Progenitor cell of endocrine pancreas (in vitro differentiated cells): ENCODE results near the gene BCAR3. TPM values are rescaled to one million over a fixed set of nuclear protein-coding genes. Genes with fewer than 3 reads are reported as not detected.
A peak's percentile ranks its signal among the peaks of the same experiment; 100 is the strongest.

ENCODE experiments used
- DNase-seq: peaks from one replicate; pipeline ENCODE4 v3.0.0; 2021; ENCODE audit warnings: low spot score; ENCODE audit not compliant: unreplicated experiment
- H3K27ac Mint-ChIP-seq: 2 replicates; pipeline ENCODE4 v1.8.0; 2021; ENCODE audit warnings: mild to moderate bottlenecking, moderate library complexity, mixed read lengths
- H3K27me3 Mint-ChIP-seq: 2 replicates; pipeline ENCODE4 v1.8.0; 2021; ENCODE audit warnings: mixed read lengths
- H3K36me3 Mint-ChIP-seq: 2 replicates; pipeline ENCODE4 v1.8.0; 2022; ENCODE audit warnings: mixed read lengths; ENCODE audit not compliant: insufficient read depth
- H3K4me1 Mint-ChIP-seq: 2 replicates; pipeline ENCODE4 v1.8.0; 2021; ENCODE audit warnings: low read depth, mixed read lengths
- H3K4me3 Mint-ChIP-seq: 2 replicates; pipeline ENCODE4 v1.8.0; 2021; ENCODE audit warnings: low read depth, mild to moderate bottlenecking, moderate library complexity, mixed read lengths
- H3K9me3 Mint-ChIP-seq: 2 replicates; pipeline ENCODE4 v1.8.0; 2021; ENCODE audit warnings: low read depth, mixed read lengths
- total RNA-seq: library from RNA; stranded (reverse); gene quantifications from 2 replicates; pipeline ENCODE4 v1.2.1, GENCODE V29; 2021
- TF ChIP-seq, protein P1 (sequence below): fragments of 200-600 bp; sonication (generic); IDR thresholded peaks from one replicate; pipeline ENCODE4 v1.5.0; 2021; ENCODE audit warnings: antibody characterized with exemption, mild to moderate bottlenecking; ENCODE audit not compliant: unreplicated experiment

Gene BCAR3
- total RNA-seq, 1 donor from 2014 or later: 7.1 TPM

DNA sequence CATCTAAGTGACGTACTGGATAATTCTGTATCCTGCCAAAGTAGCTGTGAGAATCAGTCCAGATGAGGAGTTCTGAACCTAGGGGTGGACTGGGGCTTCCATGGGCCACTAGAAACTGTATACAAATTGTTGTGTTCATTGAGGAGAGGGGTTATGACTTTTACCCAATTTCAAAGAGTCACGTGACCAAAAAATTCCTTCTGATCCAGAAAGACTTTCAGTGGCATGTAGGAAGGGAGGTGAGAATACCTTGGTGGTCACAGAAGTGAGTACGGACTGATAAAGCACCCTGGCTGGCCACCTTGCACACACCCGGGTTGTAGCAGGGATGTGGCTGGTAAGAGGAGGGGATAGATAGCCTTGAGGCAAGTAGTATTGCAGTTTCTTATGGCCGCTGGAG is 60.4 kb downstream of the BCAR3 start:
- no peak for DNase-seq
- Mint-ChIP-seq H3K36me3 (no peaks in the 10 kb centered on the region), H3K27me3 (no peaks in the 10 kb centered on the region), H3K9me3 (no peaks in the 10 kb centered on the region), H3K4me1 (peaks cover 36% of the 10 kb centered on the region), H3K4me3 (no peak overlapping the region), H3K27ac (no peak overlapping the region)
- TF ChIP-seq, protein P1, sequence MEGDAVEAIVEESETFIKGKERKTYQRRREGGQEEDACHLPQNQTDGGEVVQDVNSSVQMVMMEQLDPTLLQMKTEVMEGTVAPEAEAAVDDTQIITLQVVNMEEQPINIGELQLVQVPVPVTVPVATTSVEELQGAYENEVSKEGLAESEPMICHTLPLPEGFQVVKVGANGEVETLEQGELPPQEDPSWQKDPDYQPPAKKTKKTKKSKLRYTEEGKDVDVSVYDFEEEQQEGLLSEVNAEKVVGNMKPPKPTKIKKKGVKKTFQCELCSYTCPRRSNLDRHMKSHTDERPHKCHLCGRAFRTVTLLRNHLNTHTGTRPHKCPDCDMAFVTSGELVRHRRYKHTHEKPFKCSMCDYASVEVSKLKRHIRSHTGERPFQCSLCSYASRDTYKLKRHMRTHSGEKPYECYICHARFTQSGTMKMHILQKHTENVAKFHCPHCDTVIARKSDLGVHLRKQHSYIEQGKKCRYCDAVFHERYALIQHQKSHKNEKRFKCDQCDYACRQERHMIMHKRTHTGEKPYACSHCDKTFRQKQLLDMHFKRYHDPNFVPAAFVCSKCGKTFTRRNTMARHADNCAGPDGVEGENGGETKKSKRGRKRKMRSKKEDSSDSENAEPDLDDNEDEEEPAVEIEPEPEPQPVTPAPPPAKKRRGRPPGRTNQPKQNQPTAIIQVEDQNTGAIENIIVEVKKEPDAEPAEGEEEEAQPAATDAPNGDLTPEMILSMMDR: no peak

DNA sequence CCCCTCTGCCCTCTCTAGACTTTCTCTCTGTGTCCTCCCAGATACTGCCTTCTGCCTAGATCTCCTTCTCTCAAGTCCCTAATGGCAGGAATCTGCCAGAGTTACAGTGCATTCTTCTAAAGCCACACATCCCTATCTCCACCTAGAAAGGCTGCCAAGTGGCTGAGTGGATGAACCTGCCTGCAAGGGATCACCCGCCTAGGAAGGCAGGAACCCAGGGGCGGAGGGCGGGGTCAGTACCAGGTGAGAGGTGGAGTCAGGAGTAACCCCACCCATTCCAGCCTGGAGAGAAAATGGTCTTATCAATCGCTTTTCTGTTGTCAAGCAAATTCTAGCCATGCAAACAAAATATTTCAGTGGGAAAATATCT is 60.8 kb downstream of the BCAR3 start:
- H3K27ac Mint-ChIP-seq: no peak overlapping the region
- TF ChIP-seq, protein P1: no peak
- H3K27me3 Mint-ChIP-seq: no peaks in the 10 kb centered on the region
- no peaks in the 10 kb centered on the region for H3K36me3 Mint-ChIP-seq
- H3K4me3 Mint-ChIP-seq: no peak overlapping the region
- H3K4me1 Mint-ChIP-seq: peaks cover 40% of the 10 kb centered on the region
- no peak for DNase-seq
- H3K9me3 Mint-ChIP-seq: no peaks in the 10 kb centered on the region

- Mint-ChIP-seq H3K36me3 (no peaks in the 10 kb centered on the region), H3K9me3 (no peaks in the 10 kb centered on the region), H3K4me3 (no peak overlapping the region), H3K27ac (no peak overlapping the region), H3K27me3 (no peaks in the 10 kb centered on the region), H3K4me1 (peaks cover 45% of the 10 kb centered on the region)
- TF ChIP-seq, protein P1: no peak
- DNase-seq: no peak
Observed at GRCh38 chr1:93620172-93620840, 61.3 kb downstream of the BCAR3 start.

DNA sequence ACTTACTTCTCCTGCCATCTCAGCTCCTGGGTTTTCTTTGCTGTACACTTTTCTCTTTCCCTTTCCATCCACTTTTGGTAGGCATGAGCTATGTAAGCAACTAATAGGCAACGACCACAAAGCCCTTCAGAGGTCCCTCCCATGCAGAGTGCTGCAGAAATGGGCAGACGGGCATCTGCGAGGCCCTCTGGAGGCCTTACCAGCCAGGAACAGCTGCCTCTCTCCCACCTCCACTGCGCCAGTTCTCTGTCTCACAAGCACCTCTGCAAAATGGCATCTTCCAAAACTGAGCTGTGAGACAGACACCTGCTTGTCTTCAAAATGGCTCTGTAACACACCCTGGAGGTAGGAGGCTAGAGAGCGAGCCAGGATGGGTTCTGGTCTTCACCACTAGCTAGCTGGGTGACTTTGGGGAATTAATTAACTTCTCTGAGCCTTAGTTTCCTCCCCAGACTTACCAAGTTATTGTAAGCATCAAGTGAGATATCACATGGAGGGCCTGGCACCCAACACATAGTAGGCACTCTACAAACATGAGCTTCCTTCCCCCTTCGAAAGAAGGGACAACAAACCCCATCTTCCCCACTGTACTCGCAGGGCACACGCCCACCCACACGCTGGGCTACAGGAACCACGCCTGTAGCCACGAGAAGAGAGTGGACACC is 62.0 kb downstream of the BCAR3 start:
- Mint-ChIP-seq H3K4me1 (peaks cover 47% of the 10 kb centered on the region), H3K9me3 (no peaks in the 10 kb centered on the region), H3K27ac (peak overlapping the region; percentile 83), H3K4me3 (no peak overlapping the region), H3K36me3 (no peaks in the 10 kb centered on the region), H3K27me3 (no peaks in the 10 kb centered on the region)
- TF ChIP-seq, protein P1: no peak
- DNase-seq: no peak

DNA sequence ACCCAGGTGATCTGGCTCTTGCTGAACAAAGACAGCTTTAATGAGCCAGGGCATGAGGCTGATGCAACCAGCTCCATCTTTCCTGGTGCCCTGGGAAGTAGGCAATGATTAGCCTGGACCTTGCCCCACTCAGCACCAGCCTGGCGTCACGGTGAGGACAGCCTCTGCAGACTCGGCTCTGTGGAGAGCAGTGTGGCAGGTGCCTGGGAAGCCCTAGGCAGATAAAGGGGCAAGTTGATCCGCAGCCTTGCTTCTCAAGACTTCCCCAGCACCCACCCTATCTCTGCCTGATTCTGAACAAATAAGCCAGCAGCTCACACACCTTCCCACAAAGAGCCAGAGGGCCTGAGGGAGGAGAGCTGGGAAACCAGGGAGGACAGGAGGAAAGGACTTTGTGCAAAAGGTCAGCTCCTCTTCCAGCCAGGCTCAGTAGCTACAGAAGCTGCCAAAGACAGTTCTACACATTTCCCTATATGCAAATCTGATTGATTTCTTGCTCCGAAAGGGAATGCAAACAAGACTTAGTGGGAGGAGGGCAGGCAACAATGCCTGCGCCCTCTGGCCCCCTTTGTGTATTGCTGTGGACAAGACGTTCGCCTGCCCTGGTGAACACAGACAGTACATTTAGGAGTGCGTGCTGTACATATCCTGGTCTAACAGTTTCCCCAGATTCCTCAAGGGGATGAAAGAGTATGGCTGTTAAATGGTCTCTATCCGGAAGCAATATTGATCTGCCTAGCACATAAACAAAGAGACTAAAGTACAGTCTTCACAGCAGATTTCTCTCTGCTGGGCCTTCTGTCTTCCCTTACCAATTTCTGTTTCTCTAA is 63.8 kb downstream of the BCAR3 start:
- Mint-ChIP-seq H3K27me3 (no peaks in the 10 kb centered on the region), H3K27ac (peak overlapping the region; percentile 89), H3K9me3 (no peaks in the 10 kb centered on the region), H3K4me1 (peaks cover 61% of the 10 kb centered on the region), H3K36me3 (no peaks in the 10 kb centered on the region), H3K4me3 (peak overlapping the region; percentile 22)
- peak; percentile 34 for DNase-seq
- TF ChIP-seq, protein P1: no peak
